ENCODE measurements around the gene FNDC3A. TPM values are rescaled to one million over a fixed set of nuclear protein-coding genes. Genes with fewer than 3 reads are reported as not detected.

FNDC3A gene
- total and polyA plus RNA-seq, 9 of the 15 experiments (the other 6 are each of a cell fraction or from before 2014, with no cell fraction given), result 4.1 to 22.0 (median 13.5) TPM

- TF ChIP-seq, protein P1, sequence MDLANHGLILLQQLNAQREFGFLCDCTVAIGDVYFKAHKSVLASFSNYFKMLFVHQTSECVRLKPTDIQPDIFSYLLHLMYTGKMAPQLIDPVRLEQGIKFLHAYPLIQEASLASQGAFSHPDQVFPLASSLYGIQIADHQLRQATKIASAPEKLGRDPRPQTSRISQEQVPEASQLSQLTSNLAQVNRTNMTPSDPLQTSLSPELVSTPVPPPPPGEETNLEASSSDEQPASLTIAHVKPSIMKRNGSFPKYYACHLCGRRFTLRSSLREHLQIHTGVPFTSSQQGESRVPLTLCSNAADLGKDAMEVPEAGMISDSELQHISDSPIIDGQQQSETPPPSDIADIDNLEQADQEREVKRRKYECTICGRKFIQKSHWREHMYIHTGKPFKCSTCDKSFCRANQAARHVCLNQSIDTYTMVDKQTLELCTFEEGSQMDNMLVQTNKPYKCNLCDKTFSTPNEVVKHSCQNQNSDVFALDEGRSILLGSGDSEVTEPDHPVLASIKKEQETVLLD (IDR thresholded peaks at IDR 0.05), result no peak
- TF ChIP-seq ATF7 (IDR thresholded peaks at IDR 0.05) (peak; percentile 98), JUNB (CRISPR knock-in tag; conservative IDR thresholded peaks at IDR 0.05) (peak; percentile 73), ZNF23 (CRISPR knock-in tag; IDR thresholded peaks at IDR 0.05) (no peak), VEZF1 (CRISPR knock-in tag; IDR thresholded peaks at IDR 0.05) (peak; percentile 73), TBP (optimal IDR thresholded peaks at IDR 0.05; ENCODE audit: low read depth, low read length) (peak; percentile 66), NFRKB (IDR thresholded peaks at IDR 0.05; ENCODE audit: low read depth) (0 out of 2 replicates have a peak, but pooled peaks have one; percentile 4), POLR2A (conservative IDR thresholded peaks at IDR 0.05) (peak; percentile 87), ERF (CRISPR knock-in tag; IDR thresholded peaks at IDR 0.05) (no peak), ZNF184 (CRISPR knock-in tag; IDR thresholded peaks at IDR 0.05) (no peak), ATF1 (CRISPR knock-in tag; IDR thresholded peaks at IDR 0.05) (peak; percentile 90), ATF1 (tag; IDR thresholded peaks at IDR 0.05) (peak; percentile 100), TCFL5 (CRISPR knock-in tag; conservative IDR thresholded peaks at IDR 0.05) (no peak), KHSRP (IDR thresholded peaks at IDR 0.05) (peak; percentile 94), BRD9 (IDR thresholded peaks at IDR 0.05; ENCODE audit: low read depth, partially characterized antibody) (peak; percentile 21), EP300 (IDR thresholded peaks at IDR 0.05; ENCODE audit: low read length) (0 out of 2 replicates have a peak, but pooled peaks have one; percentile 16), ZNF766 (CRISPR knock-in tag; conservative IDR thresholded peaks at IDR 0.05) (peak; percentile 62; the same call in 1 of the 2 replicates), SUPT5H (IDR thresholded peaks at IDR 0.05) (peak; percentile 78), RB1 (IDR thresholded peaks at IDR 0.05; ENCODE audit: low read depth) (peak; percentile 68; the same call in 1 of the 2 replicates), ZNF232 (CRISPR knock-in tag; IDR thresholded peaks at IDR 0.05) (no peak), ZNF395 (CRISPR knock-in tag; IDR thresholded peaks at IDR 0.05) (no peak), RCOR1 (IDR thresholded peaks at IDR 0.05; ENCODE audit: borderline replicate concordance in 1 of 2, low read depth in 2 of 2, low read length in 2 of 2) (peak in 1 of 2 experiments; percentile 36; a peak in 1 of 4 replicates), C11orf30 (IDR thresholded peaks at IDR 0.05; ENCODE audit: low read depth) (peak; percentile 80), ZEB2 (IDR thresholded peaks at IDR 0.05) (no peak), MAZ (CRISPR knock-in tag; conservative IDR thresholded peaks at IDR 0.05 in 1 of 2, IDR thresholded peaks at IDR 0.05 in 1 of 2) (peak; percentile 70 to 85)
- TF ChIP-seq, protein P2, sequence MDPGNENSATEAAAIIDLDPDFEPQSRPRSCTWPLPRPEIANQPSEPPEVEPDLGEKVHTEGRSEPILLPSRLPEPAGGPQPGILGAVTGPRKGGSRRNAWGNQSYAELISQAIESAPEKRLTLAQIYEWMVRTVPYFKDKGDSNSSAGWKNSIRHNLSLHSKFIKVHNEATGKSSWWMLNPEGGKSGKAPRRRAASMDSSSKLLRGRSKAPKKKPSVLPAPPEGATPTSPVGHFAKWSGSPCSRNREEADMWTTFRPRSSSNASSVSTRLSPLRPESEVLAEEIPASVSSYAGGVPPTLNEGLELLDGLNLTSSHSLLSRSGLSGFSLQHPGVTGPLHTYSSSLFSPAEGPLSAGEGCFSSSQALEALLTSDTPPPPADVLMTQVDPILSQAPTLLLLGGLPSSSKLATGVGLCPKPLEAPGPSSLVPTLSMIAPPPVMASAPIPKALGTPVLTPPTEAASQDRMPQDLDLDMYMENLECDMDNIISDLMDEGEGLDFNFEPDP (CRISPR knock-in tag; IDR thresholded peaks at IDR 0.05), result no peak
Observed at GRCh38 chr13:49247643-49248621, 272.2 kb downstream of the FNDC3A start, which contains the start of gene CDADC1 (continued).
